PC-9 (cell line): ENCODE results near the gene S100A9.

Experiments
- EZH2 ChIP-seq: fragments of 200-600 bp; sonication (generic); IDR thresholded peaks from 2 replicates; pipeline ENCODE4 v1.8.0; 2017; ENCODE audit warnings: antibody characterized with exemption, low read depth
- TF ChIP-seq, protein P1 (sequence below): fragments of 200-600 bp; sonication (generic); conservative IDR thresholded peaks from 2 replicates; pipeline ENCODE4 v1.6.1; 2017; ENCODE audit warnings: mixed run types, antibody characterized with exemption, mild to moderate bottlenecking, moderate library complexity

GRCh38 chr1:153374071-153374470 is 16.4 kb downstream of the S100A9 start:
- TF ChIP-seq, protein P1, sequence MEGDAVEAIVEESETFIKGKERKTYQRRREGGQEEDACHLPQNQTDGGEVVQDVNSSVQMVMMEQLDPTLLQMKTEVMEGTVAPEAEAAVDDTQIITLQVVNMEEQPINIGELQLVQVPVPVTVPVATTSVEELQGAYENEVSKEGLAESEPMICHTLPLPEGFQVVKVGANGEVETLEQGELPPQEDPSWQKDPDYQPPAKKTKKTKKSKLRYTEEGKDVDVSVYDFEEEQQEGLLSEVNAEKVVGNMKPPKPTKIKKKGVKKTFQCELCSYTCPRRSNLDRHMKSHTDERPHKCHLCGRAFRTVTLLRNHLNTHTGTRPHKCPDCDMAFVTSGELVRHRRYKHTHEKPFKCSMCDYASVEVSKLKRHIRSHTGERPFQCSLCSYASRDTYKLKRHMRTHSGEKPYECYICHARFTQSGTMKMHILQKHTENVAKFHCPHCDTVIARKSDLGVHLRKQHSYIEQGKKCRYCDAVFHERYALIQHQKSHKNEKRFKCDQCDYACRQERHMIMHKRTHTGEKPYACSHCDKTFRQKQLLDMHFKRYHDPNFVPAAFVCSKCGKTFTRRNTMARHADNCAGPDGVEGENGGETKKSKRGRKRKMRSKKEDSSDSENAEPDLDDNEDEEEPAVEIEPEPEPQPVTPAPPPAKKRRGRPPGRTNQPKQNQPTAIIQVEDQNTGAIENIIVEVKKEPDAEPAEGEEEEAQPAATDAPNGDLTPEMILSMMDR, result no peak
- no peak for TF ChIP-seq EZH2
